GM19468 (cell line): ENCODE measurements around the gene UBE2QL1.

ENCODE experiments used
- ATAC-seq: cut with Tn5 transposase; IDR thresholded peaks from one replicate; pipeline ENCODE4 v1.9.1; 2021; ENCODE audit warnings: mild to moderate bottlenecking, moderate library complexity, moderate number of reproducible peaks; ENCODE audit not compliant: unreplicated experiment; ENCODE audit errors: extremely low read depth

Gene UBE2QL1

GRCh38 chr5:6517510-6517909 is 68.9 kb downstream of the UBE2QL1 start:
- ATAC-seq, result no peak

GRCh38 chr5:6518298-6519057 is 69.8 kb downstream of the UBE2QL1 start:
- no peak for ATAC-seq

DNA sequence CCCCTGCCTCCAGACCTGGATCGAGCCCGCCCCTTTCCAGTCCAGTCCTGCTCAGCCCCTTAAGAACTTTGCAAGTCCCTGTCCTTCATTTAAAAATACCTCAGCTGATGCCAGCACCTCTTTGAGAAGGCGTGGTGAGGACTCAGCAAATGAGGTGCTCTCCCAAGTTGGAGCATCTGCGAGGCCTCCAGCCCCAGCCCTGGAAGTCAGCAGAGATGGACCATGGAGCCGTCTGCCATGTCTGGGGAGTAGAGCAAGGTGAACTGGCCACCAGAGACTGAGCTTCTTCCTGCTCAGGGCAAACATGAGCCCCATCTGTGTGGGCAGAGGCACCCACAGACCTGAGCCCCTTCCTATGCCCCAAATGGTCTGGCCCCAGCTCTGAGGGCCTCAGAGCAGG is 71.5 kb downstream of the UBE2QL1 start:
- no peak for ATAC-seq

DNA sequence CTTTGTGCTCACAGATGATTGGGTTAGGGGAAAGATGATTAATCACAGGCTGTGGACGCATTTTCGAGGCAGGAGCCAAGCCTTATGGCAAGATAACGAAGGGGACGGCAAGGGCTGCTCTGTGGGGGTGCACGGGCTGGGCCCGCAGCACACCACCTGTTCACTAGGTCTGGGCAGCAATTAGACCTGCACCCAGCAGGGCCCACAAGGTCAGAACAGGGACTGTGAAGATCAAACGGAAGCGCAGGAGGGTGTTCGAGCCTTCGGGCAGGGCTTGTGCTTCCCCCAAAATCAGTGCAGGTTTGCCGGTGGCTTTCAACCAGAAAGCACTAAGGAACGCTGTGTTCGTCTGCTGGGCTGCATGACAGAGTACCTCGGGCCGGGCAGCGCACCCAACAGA is 73.7 kb downstream of the UBE2QL1 start:
- ATAC-seq, result no peak

GRCh38 chr5:6522923-6523322 is 74.3 kb downstream of the UBE2QL1 start:
- ATAC-seq, result no peak

DNA sequence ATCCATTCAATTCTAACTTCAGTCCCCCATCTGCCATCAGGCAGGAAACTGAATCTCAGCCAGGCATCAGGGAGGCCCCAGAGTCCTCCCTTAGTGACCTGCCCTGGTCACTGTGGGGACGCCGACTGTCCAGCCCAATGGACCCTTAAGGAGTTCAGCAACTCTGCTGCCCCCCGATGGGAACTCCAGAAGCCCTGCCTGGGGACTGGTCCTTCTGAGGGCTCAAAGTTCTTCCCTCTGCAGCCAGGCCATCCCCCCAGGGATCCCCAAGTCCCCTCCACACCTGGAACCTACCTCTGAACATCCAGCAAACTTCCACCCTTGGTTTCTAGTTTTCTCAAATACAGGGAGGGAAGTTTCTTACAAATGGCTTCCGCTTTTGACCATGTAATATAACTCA is 76.8 kb downstream of the UBE2QL1 start:
- no peak for ATAC-seq

- no peak for ATAC-seq
Observed at GRCh38 chr5:6525910-6526309, 77.3 kb downstream of the UBE2QL1 start.

- no peak for ATAC-seq
Observed at GRCh38 chr5:6527749-6528455, 79.2 kb downstream of the UBE2QL1 start.

- no peak for ATAC-seq
Observed at GRCh38 chr5:6535594-6535993, 86.9 kb downstream of the UBE2QL1 start.

DNA sequence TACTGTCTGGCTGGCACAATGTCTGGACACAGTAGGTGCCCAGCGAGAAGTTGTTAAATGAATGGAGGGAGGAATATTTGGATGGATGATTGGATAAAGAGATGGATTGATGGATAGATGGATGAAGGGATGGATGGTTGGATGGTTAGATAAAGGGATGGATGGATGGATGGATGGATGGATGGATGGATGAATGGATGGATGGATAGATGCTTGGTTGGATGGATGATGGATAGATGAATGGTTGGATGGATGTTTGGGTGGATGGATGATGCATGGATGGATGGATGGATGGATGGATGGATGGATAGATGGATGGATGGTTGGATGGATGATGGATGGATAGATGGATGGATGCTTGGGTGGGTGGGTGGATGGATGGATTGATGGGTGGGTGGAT is 90.4 kb downstream of the UBE2QL1 start:
- no peak for ATAC-seq

- ATAC-seq, result no peak
Observed at GRCh38 chr5:6540111-6540827, 91.6 kb downstream of the UBE2QL1 start.

- no peak for ATAC-seq
Observed at GRCh38 chr5:6541256-6542013, 92.8 kb downstream of the UBE2QL1 start.

DNA sequence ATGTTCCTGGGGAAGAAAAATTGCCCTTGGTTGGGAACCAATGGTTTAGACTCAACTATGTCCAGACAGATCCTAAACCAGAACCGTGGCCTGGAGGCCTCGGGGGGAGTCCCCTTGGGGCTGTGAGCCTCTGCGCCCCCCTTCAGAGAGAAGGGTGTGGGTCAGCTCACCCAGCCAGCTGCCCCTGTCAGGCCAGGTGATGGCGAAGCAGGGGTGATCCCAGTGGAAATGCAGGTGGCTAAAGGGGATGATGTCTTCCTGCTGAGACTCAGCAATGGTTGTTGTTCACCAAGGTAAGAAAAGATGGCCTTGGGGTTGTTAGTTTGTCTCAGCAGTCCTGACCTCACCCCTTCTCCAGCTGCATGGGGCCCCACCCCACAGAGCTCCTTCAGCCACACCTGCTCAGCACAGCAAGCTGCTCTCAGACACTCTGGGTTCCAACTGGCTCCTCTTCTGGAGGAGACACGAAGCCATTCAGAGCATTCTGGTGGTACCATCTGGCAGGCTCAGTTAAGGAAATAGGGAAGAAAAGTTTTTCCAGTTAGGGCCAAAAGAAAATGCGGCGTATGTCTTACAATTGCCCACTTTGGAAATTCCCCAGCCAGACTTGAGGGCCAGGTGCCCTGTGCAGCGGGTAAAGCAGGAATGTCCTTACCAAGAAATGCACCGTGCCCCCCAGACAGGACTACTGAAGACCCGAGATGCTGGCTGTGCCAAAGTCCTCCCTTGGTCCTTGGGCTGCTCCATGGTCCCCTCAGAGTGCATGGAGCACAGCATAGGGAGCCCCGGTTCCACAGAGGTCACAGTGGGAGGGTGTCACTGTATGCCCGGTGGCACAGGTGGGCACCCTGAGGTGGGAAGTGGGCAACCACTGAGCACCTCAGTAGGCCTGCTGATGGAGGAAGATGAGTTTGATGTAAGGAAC is 94.0 kb downstream of the UBE2QL1 start:
- ATAC-seq, result no peak

DNA sequence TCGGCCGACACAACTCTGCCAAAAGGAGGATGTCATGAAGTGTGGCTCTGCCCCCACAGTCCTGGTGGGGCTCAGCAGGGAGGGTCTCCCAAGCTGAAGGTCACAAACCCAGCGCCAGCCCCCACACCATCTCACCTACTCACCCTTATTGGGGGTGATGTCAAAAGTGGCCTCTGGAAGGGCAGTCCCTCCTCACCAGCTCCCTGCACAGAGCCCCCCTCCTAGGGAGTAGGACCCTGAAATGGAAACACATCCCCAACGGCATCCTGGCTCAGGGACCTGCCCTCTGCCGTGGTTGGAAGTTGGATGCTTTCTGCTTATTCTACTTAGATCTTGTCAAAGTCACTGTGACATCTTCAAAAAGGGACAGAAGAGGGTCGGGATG is 94.7 kb downstream of the UBE2QL1 start:
- no peak for ATAC-seq

DNA sequence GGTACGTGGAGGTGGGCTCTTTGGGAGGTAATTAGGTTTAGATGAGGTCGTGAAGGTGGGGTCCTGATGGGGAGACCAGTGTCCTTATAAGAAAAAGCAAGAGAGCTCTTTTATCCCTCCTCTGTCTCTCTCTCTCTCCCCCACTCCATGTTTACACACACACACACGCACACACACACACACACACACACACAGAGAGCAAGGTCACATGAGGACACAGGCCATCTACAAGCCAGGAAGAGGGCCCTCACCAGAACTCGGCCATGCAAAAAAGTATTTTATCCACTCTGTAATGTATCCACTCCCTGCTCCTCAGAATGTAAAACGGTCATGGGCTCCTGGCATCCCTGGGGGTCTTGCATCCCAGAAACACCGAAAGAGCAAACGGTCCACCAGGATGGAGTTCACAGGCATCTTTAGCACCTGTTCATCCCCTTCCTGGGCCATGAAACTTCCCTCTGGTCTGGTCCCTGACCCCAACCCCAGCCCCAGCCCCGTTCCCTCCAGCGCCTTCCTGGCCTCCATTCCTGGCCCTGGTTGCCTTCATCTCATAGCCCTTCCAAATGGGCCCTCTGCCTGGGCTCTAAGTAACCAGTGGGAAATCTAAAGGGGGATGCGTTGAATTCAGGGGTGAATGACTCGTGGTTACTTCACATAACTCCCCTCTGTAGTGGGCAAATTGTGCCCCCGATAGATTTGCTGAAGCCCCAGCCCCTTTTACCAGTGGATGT is 95.3 kb downstream of the UBE2QL1 start:
- ATAC-seq, result no peak
